Naive B cell (primary cell): ENCODE data around the gene WIZ. TPM values are rescaled to one million over a fixed set of nuclear protein-coding genes. Genes with fewer than 3 reads are reported as not detected.
"Not testable (repeated sequence)": the region's sequence is repeated elsewhere in the genome, so short reads cannot be mapped to it uniquely, and the experiment has no call there.

Experiments
- ATAC-seq, 2 donors: fragments of 150-1000 bp; cut with Tn5 transposase; 2 replicates each; pipeline ENCODE4 v1.10.0; 2021; ENCODE audit warnings: low read depth in 2 of 2, mild to moderate bottlenecking in 2 of 2, moderate library complexity in 2 of 2
- DNase-seq: peaks from one replicate; pipeline ENCODE4 v3.0.0; 2022
- H3K27ac Mint-ChIP-seq, 6 donors: one replicate each; pipeline ENCODE4 v1.8.0; 2020 to 2022; ENCODE audit warnings: mild to moderate bottlenecking in 6 of 6, mixed read lengths in 6 of 6, moderate library complexity in 5 of 6, inconsistent platforms in 2 of 6
- H3K27me3 Mint-ChIP-seq, 3 donors: one replicate each; pipeline ENCODE4 v1.8.0; 2021 to 2022; ENCODE audit warnings: mixed read lengths in 3 of 3, mild to moderate bottlenecking in 1 of 3
- H3K36me3 Mint-ChIP-seq, 2 donors: one replicate each; pipeline ENCODE4 v1.8.0; 2020 to 2022; ENCODE audit warnings: mixed read lengths in 2 of 2, inconsistent platforms in 1 of 2, mild to moderate bottlenecking in 1 of 2
- H3K4me1 Mint-ChIP-seq, 3 donors: one replicate each; pipeline ENCODE4 v1.8.0; 2020 to 2022; ENCODE audit warnings: mixed read lengths in 3 of 3, inconsistent platforms in 1 of 3, mild to moderate bottlenecking in 1 of 3, moderate library complexity in 1 of 3
- H3K4me3 Mint-ChIP-seq, 8 donors: one replicate each; pipeline ENCODE4 v1.8.0; 2020 to 2022; ENCODE audit warnings: mild to moderate bottlenecking in 8 of 8, mixed read lengths in 8 of 8, moderate library complexity in 8 of 8, inconsistent platforms in 2 of 8
- H3K9me3 Mint-ChIP-seq, 7 donors: one replicate each; pipeline ENCODE4 v1.8.0; 2020 to 2022; ENCODE audit warnings: mixed read lengths in 7 of 7, mild to moderate bottlenecking in 5 of 7, inconsistent platforms in 2 of 7, moderate library complexity in 1 of 7
- polyA plus RNA-seq, 6 donors: library from polyadenylated mRNA; unstranded; fragments of 300-500 nt; fragmentation: Illumina TruSeq; gene quantifications; one replicate each; pipeline ENCODE4 v1.2.3, GENCODE V29; 2021; ENCODE audit warnings: low read depth in 6 of 6

The WIZ gene
- polyA plus RNA-seq, 6 donors from 2014 or later = 0.15 to 1.4 (median 0.66) TPM

- Mint-ChIP-seq H3K27ac (peak overlapping the region in 3 of 6 donors; percentile 38 to 81 (median 69)), H3K4me3 (peak overlapping the region in 1 of 8 donors; percentile 29), H3K27me3 (no peaks in the 10 kb centered on the region), H3K4me1 (peaks cover 13 to 19% (median 18%) of the 10 kb centered on the region in 3 donors), H3K9me3 (no peaks in the 10 kb centered on the region), H3K36me3 (peaks cover 22% of the 10 kb centered on the region in 2 donors)
- DNase-seq = no peak
- no peak for ATAC-seq
Measured at GRCh38 chr19:15397782-15398181, 52.0 kb downstream of the WIZ start.

- peaks cover 10 to 17% (median 14%) of the 10 kb centered on the region in 3 donors for H3K4me1 Mint-ChIP-seq
- peak overlapping the region in 2 of 6 donors; percentile 38 to 81 for H3K27ac Mint-ChIP-seq
- no peaks in the 10 kb centered on the region for H3K27me3 Mint-ChIP-seq
- no peak for DNase-seq
- no peak overlapping the region for H3K4me3 Mint-ChIP-seq
- no peaks in the 10 kb centered on the region for H3K9me3 Mint-ChIP-seq
- H3K36me3 Mint-ChIP-seq = peaks cover 22% of the 10 kb centered on the region in 2 donors
- no peak for ATAC-seq
Measured at GRCh38 chr19:15397236-15397635, 52.5 kb downstream of the WIZ start.

- ATAC-seq (no peak), DNase-seq (no peak)
- Mint-ChIP-seq H3K4me1 (peaks cover 10 to 17% (median 14%) of the 10 kb centered on the region in 3 donors), H3K27me3 (no peaks in the 10 kb centered on the region), H3K36me3 (peaks cover 22% of the 10 kb centered on the region in 2 donors), H3K27ac (peak overlapping the region in 3 of 6 donors; percentile 13 to 81 (median 69)), H3K4me3 (no peak overlapping the region), H3K9me3 (no peaks in the 10 kb centered on the region)
Measured at GRCh38 chr19:15396436-15396835, 53.3 kb downstream of the WIZ start.

GRCh38 chr19:15395251-15395650 lies 54.5 kb downstream of the WIZ start:
- H3K4me3 Mint-ChIP-seq, ATAC-seq, H3K27me3 Mint-ChIP-seq, DNase-seq, H3K9me3 Mint-ChIP-seq: not testable (repeated sequence)
- Mint-ChIP-seq H3K4me1 (peaks cover 14 to 24% (median 22%) of the 10 kb centered on the region in 3 donors), H3K27ac (peak overlapping the region in 1 of 6 donors; percentile 93), H3K36me3 (peaks cover 22% of the 10 kb centered on the region in 2 donors)

- peaks cover 14 to 27% (median 22%) of the 10 kb centered on the region in 3 donors for H3K4me1 Mint-ChIP-seq
- H3K4me3 Mint-ChIP-seq = no peak overlapping the region
- peaks cover 22 to 24% of the 10 kb centered on the region in 2 donors for H3K36me3 Mint-ChIP-seq
- ATAC-seq (no peak), DNase-seq (no peak)
- H3K27me3 Mint-ChIP-seq = no peaks in the 10 kb centered on the region
- no peaks in the 10 kb centered on the region for H3K9me3 Mint-ChIP-seq
- H3K27ac Mint-ChIP-seq = peak overlapping the region in 2 of 6 donors; percentile 40 to 65
Measured at GRCh38 chr19:15394426-15394825, 55.3 kb downstream of the WIZ start.

- Mint-ChIP-seq H3K4me3 (no peak overlapping the region), H3K27me3 (no peaks in the 10 kb centered on the region), H3K9me3 (no peaks in the 10 kb centered on the region), H3K36me3 (peaks cover 22 to 28% of the 10 kb centered on the region in 2 donors), H3K27ac (peak overlapping the region in 4 of 6 donors; percentile 6 to 89 (median 44)), H3K4me1 (peaks cover 17 to 27% (median 22%) of the 10 kb centered on the region in 3 donors)
- no peak for DNase-seq
- no peak for ATAC-seq
Measured at GRCh38 chr19:15393963-15394362, 55.8 kb downstream of the WIZ start.

GRCh38 chr19:15390814-15391213 lies 58.9 kb downstream of the WIZ start:
- Mint-ChIP-seq H3K4me3 (no peak overlapping the region), H3K4me1 (peaks cover 8 to 17% (median 13%) of the 10 kb centered on the region in 3 donors), H3K27me3 (no peaks in the 10 kb centered on the region), H3K9me3 (no peaks in the 10 kb centered on the region), H3K36me3 (peaks cover 8 to 12% of the 10 kb centered on the region in 2 donors), H3K27ac (peak overlapping the region in 5 of 6 donors; percentile 17 to 86 (median 28))
- DNase-seq (no peak), ATAC-seq (peak; percentile 51 to 52)

GRCh38 chr19:15381864-15382263 lies 67.9 kb downstream of the WIZ start:
- Mint-ChIP-seq H3K27ac (peak overlapping the region in 2 of 6 donors; percentile 69 to 99), H3K9me3 (no peaks in the 10 kb centered on the region), H3K36me3 (no peaks in the 10 kb centered on the region), H3K4me3 (peak overlapping the region in 6 of 8 donors; percentile 21 to 97 (median 86)), H3K4me1 (peaks cover 26 to 29% (median 28%) of the 10 kb centered on the region in 3 donors), H3K27me3 (no peaks in the 10 kb centered on the region)
- no peak for ATAC-seq
- no peak for DNase-seq

- Mint-ChIP-seq H3K4me1 (peaks cover 30 to 32% (median 32%) of the 10 kb centered on the region in 3 donors), H3K36me3 (no peaks in the 10 kb centered on the region), H3K4me3 (peak overlapping the region in 5 of 8 donors; percentile 1 to 97 (median 89)), H3K9me3 (no peaks in the 10 kb centered on the region), H3K27ac (peak overlapping the region in 2 of 6 donors; percentile 41 to 99), H3K27me3 (no peaks in the 10 kb centered on the region)
- DNase-seq (no peak), ATAC-seq (no peak)
Measured at GRCh38 chr19:15381429-15381828, 68.3 kb downstream of the WIZ start.

GRCh38 chr19:15379999-15380647 lies 69.6 kb downstream of the WIZ start:
- DNase-seq = no peak
- peak; percentile 23 to 31 for ATAC-seq
- no peaks in the 10 kb centered on the region for H3K27me3 Mint-ChIP-seq
- peak overlapping the region in 5 of 6 donors; percentile 79 to 100 (median 90) for H3K27ac Mint-ChIP-seq
- no peaks in the 10 kb centered on the region for H3K9me3 Mint-ChIP-seq
- no peaks in the 10 kb centered on the region for H3K36me3 Mint-ChIP-seq
- peak overlapping the region; percentile 93 to 100 (median 98) for H3K4me3 Mint-ChIP-seq
- H3K4me1 Mint-ChIP-seq = peaks cover 30 to 40% (median 32%) of the 10 kb centered on the region in 3 donors

- H3K36me3 Mint-ChIP-seq = no peaks in the 10 kb centered on the region
- peak within 1 kb of the TSS; percentile 93 to 100 (median 98) for H3K4me3 Mint-ChIP-seq
- ATAC-seq (peak; percentile 90), DNase-seq (peak; percentile 98)
- peak within 1 kb of the TSS; percentile 99 to 100 (median 100) for H3K27ac Mint-ChIP-seq
- H3K4me1 Mint-ChIP-seq = peaks cover 30 to 42% (median 36%) of the 10 kb centered on the region in 3 donors
- no peaks in the 10 kb centered on the region for H3K27me3 Mint-ChIP-seq
- H3K9me3 Mint-ChIP-seq = no peaks in the 10 kb centered on the region
Measured at GRCh38 chr19:15379083-15379998, 70.4 kb downstream of the WIZ start, which contains the start of gene AKAP8. TSS of gene AKAP8 (minus strand) at chr19:15379787. CDS start at chr19:15379731, 56 bp downstream.

GRCh38 chr19:15378534-15379082 lies 71.1 kb downstream of the WIZ start:
- Mint-ChIP-seq H3K4me1 (peaks cover 35 to 41% (median 39%) of the 10 kb centered on the region in 3 donors), H3K4me3 (peak overlapping the region; percentile 93 to 100 (median 98)), H3K27ac (peak overlapping the region; percentile 81 to 99 (median 93)), H3K9me3 (no peaks in the 10 kb centered on the region), H3K27me3 (no peaks in the 10 kb centered on the region), H3K36me3 (no peaks in the 10 kb centered on the region)
- ATAC-seq (no peak), DNase-seq (peak; percentile 33)
